Left colon (tissue), 2 donors: ENCODE results near the gene EMC8. TPM values are rescaled to one million over a fixed set of nuclear protein-coding genes. Genes with fewer than 3 reads are reported as not detected.

ENCODE experiments used
- ATAC-seq: fragments of 200-7000 bp; cut with Tn5 transposase; one replicate; pipeline ENCODE4 v1.9.1; 2020; ENCODE audit warnings: mild to moderate bottlenecking, moderate library complexity
- DNase-seq, 2 donors: peaks; one replicate each; pipeline ENCODE4 v3.0.0-alpha.2; 2020
- intact Hi-C, 2 donors: fragments of 100-400 bp; cut with DNase I in 1 of 2; cut with micrococcal nuclease in 1 of 2; formaldehyde crosslinking; loops; one replicate each; pipeline versions ENCODE4 v1.11.2 to v1.14.0; 2022; cut with DNase I, micrococcal nuclease
- total RNA-seq, 2 donors: library from RNA; stranded (reverse); fragmentation: NEBNext Ultra II Directional; extraction: Animal tissue kit (Norgen Biotek cat#: 25700); gene quantifications; one replicate each; pipeline ENCODE4 v1.2.1, GENCODE V29; 2021
- donor health status: DM: no; HTN: no; CAD: no.
- donor health status: DM: yes; HTN: yes; CAD: no.

Gene EMC8
- total RNA-seq, 2 donors from 2014 or later, result 31.2 to 31.3 TPM

- ATAC-seq (no peak), DNase-seq (no peak)
- intact Hi-C loops, result no loop called here
Measured at GRCh38 chr16:85770741-85771140, 28.6 kb downstream of the EMC8 start.

GRCh38 chr16:85768199-85768598 is 31.1 kb downstream of the EMC8 start:
- ATAC-seq (no peak), DNase-seq (no peak)
- intact Hi-C loops, result no loop called here

- no peak for ATAC-seq
- no peak for DNase-seq
Measured at GRCh38 chr16:85767531-85767930, 31.8 kb downstream of the EMC8 start.

DNA sequence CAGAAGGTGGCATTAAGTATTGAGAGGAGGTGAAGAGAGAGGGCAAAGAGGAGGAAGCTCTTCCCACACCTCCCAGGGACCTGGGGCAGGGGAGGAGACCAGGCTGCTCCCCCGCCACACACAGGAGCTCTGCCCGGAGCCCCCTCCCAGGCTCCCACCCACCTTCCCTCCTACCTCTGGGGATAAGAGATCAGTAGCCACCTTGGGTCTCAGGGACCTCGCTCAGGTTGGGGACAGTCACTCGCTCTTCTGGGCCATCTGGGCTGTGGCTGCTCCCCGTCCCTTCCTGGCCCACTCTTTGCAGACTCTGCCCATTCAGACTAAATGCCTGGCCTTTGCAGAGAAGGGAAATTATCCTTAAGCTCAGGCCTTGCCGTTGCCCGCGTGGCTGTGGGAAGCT is 33.6 kb downstream of the EMC8 start:
- intact Hi-C loops, result no loop called here
- no peak for ATAC-seq
- DNase-seq, result no peak

More at GRCh38 chr16:85767531-85767930, 31.8 kb downstream of the EMC8 start:
- intact Hi-C loops, result no loop called here

DNA sequence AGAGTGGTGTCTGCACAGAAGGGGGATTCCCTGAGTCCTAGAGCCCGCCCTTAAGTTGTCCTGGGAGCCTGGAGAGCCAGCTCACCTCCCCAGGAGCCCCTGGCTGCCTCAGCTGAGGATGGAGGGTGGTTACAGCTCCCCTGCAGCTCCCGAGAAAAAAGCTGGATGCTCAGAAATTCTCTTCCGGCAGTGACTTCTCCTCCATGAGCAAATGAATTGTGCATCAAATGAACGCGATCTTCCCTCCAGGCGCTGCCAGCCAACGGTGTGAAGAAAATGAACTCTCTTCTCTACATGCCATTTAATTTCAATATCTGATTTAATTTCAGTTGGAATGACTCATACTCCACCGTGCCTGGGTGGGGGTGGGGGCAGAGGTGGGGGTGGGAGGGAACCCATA is 34.1 kb downstream of the EMC8 start:
- intact Hi-C loops, result no loop called here
- DNase-seq (no peak), ATAC-seq (no peak)

GRCh38 chr16:85763616-85764015 is 35.7 kb downstream of the EMC8 start:
- no peak for DNase-seq
- intact Hi-C loops, result no loop called here
- no peak for ATAC-seq

- ATAC-seq (no peak), DNase-seq (no peak)
- intact Hi-C loops, result no loop called here
Measured at GRCh38 chr16:85762970-85763369, 36.4 kb downstream of the EMC8 start.

- ATAC-seq (no peak), DNase-seq (no peak)
- intact Hi-C loops, result no loop called here
Measured at GRCh38 chr16:85761861-85762260, 37.5 kb downstream of the EMC8 start.

DNA sequence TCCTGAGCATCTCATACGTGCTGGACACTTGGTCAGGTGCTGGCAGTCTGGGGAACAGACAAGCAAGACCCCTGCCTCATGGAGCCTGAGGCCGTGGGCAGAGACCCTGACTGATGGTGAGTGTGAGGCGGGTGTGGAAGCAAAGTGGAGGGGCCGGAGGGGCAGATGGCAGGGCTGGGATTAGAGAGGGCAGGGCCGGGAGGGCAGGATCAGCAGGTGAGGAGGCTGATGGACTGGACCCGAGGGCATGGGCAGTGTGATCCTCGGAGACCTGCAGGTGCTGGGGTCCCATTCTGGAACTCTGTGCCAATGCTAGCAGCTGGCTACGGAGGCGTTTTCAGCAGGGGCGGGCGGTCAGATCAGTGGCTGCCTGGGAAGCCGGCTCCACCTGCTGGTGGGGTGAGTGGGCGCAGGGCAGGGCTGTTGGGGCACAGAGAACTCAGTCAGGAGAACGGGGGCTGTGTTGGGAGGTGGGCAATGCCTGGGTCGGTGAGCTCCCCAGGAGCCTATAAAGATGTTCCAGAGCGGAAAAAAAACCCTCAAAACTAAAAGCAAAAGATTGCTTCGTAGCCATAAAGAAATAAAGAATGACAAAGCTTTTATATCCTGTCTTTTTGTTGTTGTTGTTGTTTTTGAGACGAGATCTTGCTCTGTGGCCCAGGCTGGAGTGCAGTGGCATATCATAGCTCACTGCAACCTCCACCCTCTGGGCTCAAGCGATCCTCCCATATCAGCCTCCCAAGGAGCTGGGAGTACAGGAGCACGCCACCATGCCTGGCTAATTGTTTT is 39.5 kb downstream of the EMC8 start:
- peak in 1 of 2 donors; percentile 67 for DNase-seq

GRCh38 chr16:85759136-85759535 is 40.2 kb downstream of the EMC8 start:
- DNase-seq, result no peak

More for the DNA sequence above, 39.5 kb downstream of the EMC8 start:
- intact Hi-C loops, result no loop called here
- ATAC-seq, result peak; percentile 78

DNA sequence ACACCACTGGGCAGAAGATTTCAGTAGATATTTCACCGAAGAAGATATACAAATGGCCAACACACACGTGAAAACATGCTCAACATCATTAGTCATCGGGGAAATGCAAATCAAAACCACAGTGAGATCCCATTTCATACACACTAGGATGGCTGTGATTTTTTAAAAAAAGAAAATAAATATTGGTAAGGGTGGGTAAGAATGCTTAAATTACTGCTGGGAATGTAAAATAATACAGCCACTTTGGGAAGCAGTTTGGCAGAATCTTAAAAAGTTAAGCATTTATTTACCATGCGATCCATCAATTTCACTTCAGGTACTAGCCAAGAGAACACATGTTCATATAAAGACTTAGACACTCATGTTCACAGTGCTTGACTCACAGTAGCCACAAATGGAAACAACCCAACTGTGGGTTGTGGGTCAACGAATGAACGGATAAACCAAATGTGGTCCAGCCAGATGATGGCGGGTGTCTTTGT is 42.0 kb downstream of the EMC8 start:
- DNase-seq (no peak), ATAC-seq (no peak)
- intact Hi-C loops, result no loop called here

More at GRCh38 chr16:85759136-85759535, 40.2 kb downstream of the EMC8 start:
- intact Hi-C loops, result no loop called here
- no peak for ATAC-seq

DNA sequence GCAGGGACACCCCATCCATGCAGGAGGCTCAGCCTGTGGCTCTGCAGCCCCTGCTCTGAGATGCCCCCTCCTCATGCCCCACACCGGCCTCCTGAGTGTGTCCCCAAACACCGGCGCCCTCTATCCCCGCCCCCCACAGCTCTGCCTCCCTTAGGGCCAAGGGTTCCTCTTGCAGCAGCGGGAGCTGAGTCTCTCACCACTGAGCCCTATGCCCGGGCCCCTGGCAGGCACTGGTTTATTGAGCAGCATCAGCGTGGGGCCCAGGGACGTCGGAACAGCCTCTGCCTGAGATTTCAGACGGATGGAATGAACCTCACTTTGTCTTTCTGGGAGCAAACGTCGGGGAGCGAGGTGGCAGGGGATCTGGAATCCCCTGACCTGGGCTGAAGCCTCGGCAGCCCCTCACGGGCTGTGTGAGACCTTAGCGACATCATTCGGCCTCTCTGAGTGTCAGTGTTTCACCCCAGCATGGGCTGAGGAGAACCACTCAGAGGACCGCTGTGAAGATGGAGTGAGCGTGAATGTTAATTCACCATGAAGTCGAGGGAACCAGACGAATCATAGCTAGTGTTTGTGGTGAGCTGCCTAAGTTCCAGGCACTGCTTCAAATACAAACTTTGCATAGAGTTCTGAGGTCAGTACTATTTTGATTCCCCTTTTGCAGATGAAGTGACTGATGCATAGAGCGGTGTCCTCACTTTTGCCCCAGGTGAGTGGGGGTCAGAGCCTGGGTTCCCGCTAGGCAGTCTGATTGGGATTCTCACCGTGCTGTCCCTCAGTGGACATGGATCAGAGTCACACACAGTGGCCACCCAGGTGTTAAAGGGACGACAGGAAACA is 43.2 kb downstream of the EMC8 start:
- intact Hi-C loops, result no loop called here

DNA sequence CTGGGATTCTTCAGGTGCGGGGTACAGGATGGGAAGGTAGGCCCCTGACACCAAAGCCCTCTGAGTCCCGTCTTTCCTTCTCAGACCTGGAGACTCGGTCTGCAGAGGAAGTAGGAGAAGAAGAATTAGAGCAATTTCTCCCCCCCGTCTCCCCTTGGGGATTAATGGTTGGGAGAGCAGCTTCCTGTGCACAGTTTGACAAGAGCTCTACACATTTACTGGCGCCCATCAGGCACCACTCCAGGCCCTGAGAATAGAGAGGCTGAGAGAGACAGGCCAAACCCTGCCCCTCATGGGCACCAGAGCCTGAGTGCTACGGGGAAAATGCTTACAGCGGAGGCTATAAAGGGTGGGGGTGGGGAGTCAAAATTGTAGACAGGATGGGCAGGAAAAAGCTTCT is 44.9 kb downstream of the EMC8 start:
- DNase-seq (no peak), ATAC-seq (no peak)
- intact Hi-C loops, result no loop called here

More for the DNA sequence above, 43.2 kb downstream of the EMC8 start:
- ATAC-seq, result no peak
- DNase-seq, result peak in 1 of 2 donors; percentile 34

DNA sequence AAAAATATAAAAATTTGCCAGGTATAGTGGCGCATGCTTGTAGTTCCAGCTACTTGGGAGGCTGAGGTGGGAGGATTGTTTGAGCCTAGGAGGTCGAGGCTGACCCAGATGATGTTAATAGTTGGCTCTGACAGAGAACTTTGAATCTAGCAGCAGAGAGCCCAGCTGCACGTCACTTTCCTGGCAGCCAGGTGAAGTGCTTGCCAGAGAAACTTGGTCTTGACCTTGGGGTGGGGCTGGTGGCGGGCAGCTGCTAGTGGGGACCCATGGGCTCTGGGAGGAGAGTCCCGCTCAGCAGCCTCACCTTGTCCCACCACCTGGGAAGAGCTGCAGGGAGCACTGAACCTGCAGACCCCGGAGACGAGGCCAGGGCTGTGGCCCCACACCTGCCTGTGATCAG is 45.4 kb downstream of the EMC8 start:
- intact Hi-C loops, result no loop called here
- DNase-seq, result peak in 1 of 2 donors; percentile 28
- ATAC-seq, result no peak

DNA sequence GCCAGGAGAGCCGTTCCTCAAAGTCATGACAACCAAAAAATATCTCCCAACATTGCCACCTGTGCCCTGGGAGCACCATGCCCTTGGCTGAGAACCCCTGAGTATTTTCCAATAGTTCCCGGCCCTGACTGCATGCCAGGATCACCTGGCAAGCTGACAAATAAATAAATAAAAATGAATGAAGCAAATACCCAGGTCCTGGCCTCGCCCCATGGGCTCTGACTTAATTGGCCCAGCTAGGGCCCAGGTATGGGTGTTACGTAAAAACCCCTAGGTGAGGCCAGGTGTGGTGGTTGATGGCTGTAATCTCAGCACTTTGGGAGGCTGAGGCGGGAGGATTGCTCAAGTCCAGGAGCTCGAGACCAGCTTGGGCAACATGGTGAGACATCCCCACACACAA is 45.8 kb downstream of the EMC8 start:
- intact Hi-C loops, result no loop called here
- peak; percentile 30 for ATAC-seq
- DNase-seq, result no peak

DNA sequence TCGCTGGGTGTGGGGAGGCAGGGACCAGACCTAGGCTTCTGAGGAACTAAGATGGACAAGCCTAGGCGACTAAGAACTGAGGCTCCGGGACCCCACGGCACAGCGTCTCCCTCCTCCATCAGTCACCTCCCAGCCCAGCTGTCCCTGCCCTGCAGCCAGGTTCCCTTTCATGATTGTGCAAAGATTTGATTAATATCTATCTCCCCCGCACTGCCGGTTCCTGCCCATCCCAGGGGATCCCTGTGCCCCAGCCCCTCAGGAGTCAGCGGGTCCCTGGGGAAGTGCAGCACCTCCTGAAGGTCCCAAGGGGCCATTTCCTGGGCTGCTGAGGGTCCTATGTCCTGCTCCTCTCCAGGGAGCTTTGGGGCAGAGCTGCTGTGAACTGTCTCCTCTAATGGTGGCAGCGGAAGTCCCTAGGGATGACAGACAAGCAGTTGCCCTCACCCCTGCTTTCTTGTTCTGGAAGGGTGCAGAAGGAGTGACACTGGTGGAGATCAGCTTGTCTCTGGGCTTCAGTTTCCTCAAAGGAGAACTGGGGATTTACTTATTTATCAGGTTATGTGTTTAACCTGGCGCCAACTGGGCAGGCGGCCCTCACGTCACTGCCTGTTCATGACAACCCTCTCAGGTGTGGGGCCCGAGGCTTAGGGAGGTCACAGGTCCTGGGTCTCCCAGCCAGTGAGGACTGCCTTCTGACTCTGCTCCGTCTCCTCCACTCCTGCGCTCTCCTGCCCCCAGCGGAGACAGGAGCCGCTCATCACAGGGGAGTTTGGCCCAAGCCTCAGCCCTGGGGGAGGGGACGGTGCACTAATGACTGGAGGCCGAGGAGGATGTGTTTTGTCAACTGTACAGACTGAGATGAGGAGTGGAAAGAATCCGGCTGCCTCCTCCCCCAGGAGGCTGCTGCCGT is 46.6 kb downstream of the EMC8 start:
- DNase-seq, result peak; percentile 49 to 61
- peak; percentile 58 for ATAC-seq
- intact Hi-C loops, result no loop called here

GRCh38 chr16:85751698-85752501 is 47.4 kb downstream of the EMC8 start:
- intact Hi-C loops, result no loop called here
- ATAC-seq (no peak), DNase-seq (no peak)
